ENCODE data around the gene STK39. TPM values are rescaled to one million over a fixed set of nuclear protein-coding genes. Genes with fewer than 3 reads are reported as not detected.

The STK39 gene
- total and polyA plus RNA-seq, 4 donors = 8.5 to 18.7 (median 11.2) TPM

DNA sequence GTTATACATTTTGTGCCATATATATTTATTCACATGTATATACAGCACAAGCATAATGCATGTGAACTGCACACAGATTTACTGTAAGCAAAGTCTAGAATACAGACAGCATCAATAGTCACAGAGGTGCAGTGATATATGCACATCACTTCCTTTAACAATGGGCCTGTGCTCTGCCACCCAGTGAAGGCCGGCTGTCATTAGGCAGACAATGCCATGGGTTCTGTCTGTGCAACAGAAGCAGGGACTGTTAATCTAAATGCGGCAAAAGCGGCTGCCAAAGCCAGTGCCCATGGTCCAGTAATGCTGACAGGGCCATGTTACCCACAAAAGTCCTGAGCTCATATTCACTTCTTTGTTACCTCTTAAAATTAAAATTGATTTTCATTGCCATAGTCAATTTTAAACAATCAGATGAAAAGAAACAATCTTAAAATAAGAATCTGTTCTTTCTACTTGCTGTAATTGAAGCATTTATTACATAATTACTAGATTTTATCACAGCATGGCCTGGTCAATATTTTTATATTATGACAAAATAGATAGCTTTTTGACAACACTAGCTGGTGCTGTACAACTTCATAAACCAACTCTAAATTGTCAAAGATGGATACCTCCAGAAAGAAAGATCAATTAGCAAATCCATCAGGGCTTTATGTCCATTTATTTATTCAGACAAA, 232.0 kb downstream of the STK39 start:
- 95 to 96% methylated on average over 3 of the region's 3 CpGs for WGBS, 2 donors
- H3K9ac ChIP-seq (ENCODE audit: insufficient read depth in 1 of 2, low read length in 2 of 2) = no peak overlapping the region
- TF ChIP-seq, protein P1, sequence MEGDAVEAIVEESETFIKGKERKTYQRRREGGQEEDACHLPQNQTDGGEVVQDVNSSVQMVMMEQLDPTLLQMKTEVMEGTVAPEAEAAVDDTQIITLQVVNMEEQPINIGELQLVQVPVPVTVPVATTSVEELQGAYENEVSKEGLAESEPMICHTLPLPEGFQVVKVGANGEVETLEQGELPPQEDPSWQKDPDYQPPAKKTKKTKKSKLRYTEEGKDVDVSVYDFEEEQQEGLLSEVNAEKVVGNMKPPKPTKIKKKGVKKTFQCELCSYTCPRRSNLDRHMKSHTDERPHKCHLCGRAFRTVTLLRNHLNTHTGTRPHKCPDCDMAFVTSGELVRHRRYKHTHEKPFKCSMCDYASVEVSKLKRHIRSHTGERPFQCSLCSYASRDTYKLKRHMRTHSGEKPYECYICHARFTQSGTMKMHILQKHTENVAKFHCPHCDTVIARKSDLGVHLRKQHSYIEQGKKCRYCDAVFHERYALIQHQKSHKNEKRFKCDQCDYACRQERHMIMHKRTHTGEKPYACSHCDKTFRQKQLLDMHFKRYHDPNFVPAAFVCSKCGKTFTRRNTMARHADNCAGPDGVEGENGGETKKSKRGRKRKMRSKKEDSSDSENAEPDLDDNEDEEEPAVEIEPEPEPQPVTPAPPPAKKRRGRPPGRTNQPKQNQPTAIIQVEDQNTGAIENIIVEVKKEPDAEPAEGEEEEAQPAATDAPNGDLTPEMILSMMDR (IDR thresholded peaks at IDR 0.05; ENCODE audit: control extremely low read depth, extremely low read depth) = no peak
- no peaks in the 10 kb centered on the region for H3K27me3 ChIP-seq (ENCODE audit: control insufficient read depth in 3 of 3, insufficient read depth in 3 of 3, low read length in 2 of 3)
- H3K9me3 ChIP-seq (ENCODE audit: control insufficient read depth in 4 of 4, insufficient read depth in 3 of 4, low read length in 3 of 4) = no peaks in the 10 kb centered on the region
- H3K27ac ChIP-seq (ENCODE audit: low read depth in 1 of 2, low read length in 1 of 2) = no peak overlapping the region
- no peaks in the 10 kb centered on the region for H3K4me1 ChIP-seq (ENCODE audit: control insufficient read depth in 5 of 5, insufficient read depth in 5 of 5, low read length in 5 of 5)
- H3K36me3 ChIP-seq (ENCODE audit: control insufficient read depth in 4 of 4, insufficient read depth in 4 of 4, low read length in 4 of 4) = peaks cover 0 to 19% (median 4%) of the 10 kb centered on the region in 4 donors
- ATAC-seq (ENCODE audit: insufficient read depth, low FRiP score) (no peak), DNase-seq (no peak)
- H3K4me3 ChIP-seq = no peak overlapping the region

DNA sequence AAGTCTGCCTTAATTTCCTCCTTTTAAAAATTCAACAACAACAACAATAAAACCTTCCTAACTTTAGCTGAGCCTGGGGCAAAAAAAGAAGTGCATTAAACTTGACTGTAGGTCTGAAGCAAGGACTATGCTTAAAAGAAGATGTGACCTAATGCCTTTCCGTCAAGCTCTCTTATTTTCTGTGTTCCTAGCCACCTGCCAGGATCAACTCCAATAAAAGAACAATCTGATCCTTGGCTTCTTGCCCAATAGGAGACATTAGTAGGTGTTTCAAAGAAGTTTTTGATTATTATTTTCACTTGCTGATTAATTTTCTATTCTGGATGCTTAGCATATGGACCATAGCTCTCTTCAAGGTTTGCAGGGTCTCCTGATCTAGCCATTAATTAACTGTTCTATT, 237.5 kb downstream of the STK39 start:
- Histone ChIP-seq H3K9me3 (ENCODE audit: control insufficient read depth in 4 of 4, insufficient read depth in 3 of 4, low read length in 3 of 4) (no peaks in the 10 kb centered on the region), H3K36me3 (ENCODE audit: control insufficient read depth in 4 of 4, insufficient read depth in 4 of 4, low read length in 4 of 4) (peaks cover 0 to 13% (median 2%) of the 10 kb centered on the region in 4 donors), H3K27ac (ENCODE audit: low read depth in 1 of 2, low read length in 1 of 2) (no peak overlapping the region), H3K4me1 (ENCODE audit: control insufficient read depth in 5 of 5, insufficient read depth in 5 of 5, low read length in 5 of 5) (peaks cover 0 to 9% (median 0%) of the 10 kb centered on the region in 5 donors), H3K9ac (ENCODE audit: insufficient read depth in 1 of 2, low read length in 2 of 2) (no peak overlapping the region), H3K27me3 (ENCODE audit: control insufficient read depth in 3 of 3, insufficient read depth in 3 of 3, low read length in 2 of 3) (no peaks in the 10 kb centered on the region), H3K4me3 (no peak overlapping the region)
- ATAC-seq (ENCODE audit: insufficient read depth, low FRiP score) = no peak
- WGBS, 2 donors = 95 to 96% methylated on average over 1 of the region's 1 CpG
- DNase-seq = no peak
- TF ChIP-seq, protein P1 (IDR thresholded peaks at IDR 0.05; ENCODE audit: control extremely low read depth, extremely low read depth) = no peak

DNA sequence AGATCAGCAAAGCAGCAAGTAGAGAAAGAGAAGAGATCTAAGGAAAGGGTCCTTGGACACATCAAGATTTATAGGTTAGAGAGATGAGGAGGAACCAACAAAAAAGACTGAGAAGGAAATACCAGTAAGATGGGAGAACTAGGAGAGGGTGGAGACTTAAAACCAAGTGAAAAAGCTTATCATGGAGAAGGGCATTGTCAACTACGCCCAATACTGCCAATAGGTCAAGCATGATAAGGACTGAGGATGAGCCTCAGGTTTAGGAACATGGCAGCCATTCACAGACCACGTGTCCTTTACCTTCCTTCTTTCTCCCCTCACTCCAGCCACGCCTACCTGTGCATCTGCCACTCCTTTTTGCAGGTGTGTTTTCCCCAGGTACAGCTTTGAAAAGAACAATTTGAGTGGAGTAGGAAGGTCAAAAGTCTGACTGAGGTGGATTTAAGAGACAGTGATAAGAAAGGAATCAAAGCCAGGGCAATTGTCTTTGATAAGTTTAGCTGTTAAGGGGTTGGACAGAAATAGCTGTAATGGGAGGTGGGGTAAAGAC, 238.7 kb downstream of the STK39 start:
- H3K36me3 ChIP-seq (ENCODE audit: control insufficient read depth in 4 of 4, insufficient read depth in 4 of 4, low read length in 4 of 4) = peaks cover 0 to 13% (median 2%) of the 10 kb centered on the region in 4 donors
- H3K27ac ChIP-seq (ENCODE audit: low read depth in 1 of 2, low read length in 1 of 2) = no peak overlapping the region
- no peaks in the 10 kb centered on the region for H3K27me3 ChIP-seq (ENCODE audit: control insufficient read depth in 3 of 3, insufficient read depth in 3 of 3, low read length in 2 of 3)
- H3K4me1 ChIP-seq (ENCODE audit: control insufficient read depth in 5 of 5, insufficient read depth in 5 of 5, low read length in 5 of 5) = peaks cover 0 to 9% (median 0%) of the 10 kb centered on the region in 5 donors
- H3K4me3 ChIP-seq = no peak overlapping the region
- no peak overlapping the region for H3K9ac ChIP-seq (ENCODE audit: insufficient read depth in 1 of 2, low read length in 2 of 2)
- H3K9me3 ChIP-seq (ENCODE audit: control insufficient read depth in 4 of 4, insufficient read depth in 3 of 4, low read length in 3 of 4) = no peaks in the 10 kb centered on the region
- TF ChIP-seq, protein P1 (IDR thresholded peaks at IDR 0.05; ENCODE audit: control extremely low read depth, extremely low read depth) = no peak
- ATAC-seq (ENCODE audit: insufficient read depth, low FRiP score) (no peak), DNase-seq (no peak)
- WGBS, 2 donors = 87 to 98% methylated on average over 3 of the region's 3 CpGs
